OCI-LY1 (cell line): ENCODE measurements around the gene ZP2.
"Not testable (repeated sequence)": the region's sequence is repeated elsewhere in the genome, so short reads cannot be mapped to it uniquely, and the experiment has no call there.

Experiments
- H2AFZ ChIP-seq: fragments of 200-600 bp; sonication (generic), shearing (Covaris generic); 2 replicates; pipeline ENCODE4 v1.6.0; 2014; ENCODE audit warnings: antibody characterized with exemption, mild to moderate bottlenecking, low read length
- H3F3A ChIP-seq: fragments of 200-600 bp; sonication (generic), shearing (Covaris generic); 2 replicates; pipeline ENCODE4 v1.6.0; 2014; ENCODE audit warnings: mild to moderate bottlenecking, antibody characterized with exemption, low read length, moderate library complexity; ENCODE audit not compliant: insufficient read depth
- H3K27ac ChIP-seq: fragments of 200-600 bp; sonication (generic); 2 replicates; pipeline ENCODE4 v1.5.1; 2014; ENCODE audit warnings: low read length, mixed run types, mild to moderate bottlenecking, low read depth; ENCODE audit not compliant: poor library complexity, severe bottlenecking
- H3K27me3 ChIP-seq: fragments of 200-600 bp; sonication (generic); 2 replicates; pipeline ENCODE4 v1.6.0; 2014; ENCODE audit warnings: antibody characterized with exemption, mild to moderate bottlenecking, low read length, moderate library complexity; ENCODE audit not compliant: insufficient read depth
- H3K36me3 ChIP-seq: fragments of 200-600 bp; sonication (generic); 2 replicates; pipeline ENCODE4 v1.6.1; 2014; ENCODE audit warnings: mild to moderate bottlenecking, antibody characterized with exemption, low read length, moderate library complexity, mixed read lengths; ENCODE audit not compliant: insufficient read depth
- H3K4me1 ChIP-seq: fragments of 200-600 bp; sonication (generic); 2 replicates; pipeline ENCODE4 v1.5.1; 2014; ENCODE audit warnings: mild to moderate bottlenecking, low read length, moderate library complexity; ENCODE audit not compliant: insufficient read depth, severe bottlenecking
- H3K4me2 ChIP-seq: fragments of 200-600 bp; sonication (generic), shearing (Covaris generic); 2 replicates; pipeline ENCODE4 v1.6.1; 2014; ENCODE audit warnings: low read length
- H3K4me3 ChIP-seq: fragments of 200-600 bp; sonication (generic); 2 replicates; pipeline ENCODE4 v1.5.1; 2014; ENCODE audit warnings: low read length, low read depth, mild to moderate bottlenecking, mixed read lengths; ENCODE audit not compliant: poor library complexity, severe bottlenecking
- H3K79me2 ChIP-seq: fragments of 200-600 bp; shearing (Covaris generic); 2 replicates; pipeline ENCODE4 v1.6.1; 2016; ENCODE audit warnings: mixed run types, low read length, mixed read lengths; ENCODE audit not compliant: insufficient read depth
- H3K9ac ChIP-seq: fragments of 200-600 bp; sonication (generic), shearing (Covaris generic); 2 replicates; pipeline ENCODE4 v1.6.1; 2014; ENCODE audit warnings: mild to moderate bottlenecking, low read length, mixed read lengths
- H3K9me2 ChIP-seq: fragments of 200-600 bp; sonication (generic), shearing (Covaris generic); 2 replicates; pipeline ENCODE4 v1.6.1; 2014; ENCODE audit warnings: low read depth, mild to moderate bottlenecking, low read length, mixed read lengths
- H3K9me3 ChIP-seq: fragments of 200-600 bp; shearing (Covaris generic); 2 replicates; pipeline ENCODE4 v1.6.1; 2014; ENCODE audit warnings: low read length, mixed read lengths
- H4K20me1 ChIP-seq: fragments of 200-600 bp; sonication (generic), shearing (Covaris generic); 2 replicates; pipeline ENCODE4 v1.6.0; 2016; ENCODE audit warnings: mild to moderate bottlenecking, low read length; ENCODE audit not compliant: insufficient read depth
- EZH2 ChIP-seq: fragments of 200-600 bp; sonication (generic), shearing (Covaris generic); IDR thresholded peaks from 2 replicates; pipeline ENCODE4 v1.8.0; 2017; ENCODE audit warnings: borderline replicate concordance, mixed run types, mild to moderate bottlenecking, antibody characterized with exemption, low read length, moderate library complexity, mixed read lengths
- TF ChIP-seq, protein P1 (sequence below): fragments of 200-600 bp; sonication (generic), shearing (Covaris generic); IDR thresholded peaks from 2 replicates; pipeline ENCODE4 v1.5.1; 2017; ENCODE audit warnings: mild to moderate bottlenecking, antibody characterized with exemption, low read length, moderate library complexity, mixed read lengths

The ZP2 gene

GRCh38 chr16:21197621-21198020 lies 13.8 kb downstream of the ZP2 start:
- no peak overlapping the region for H2AFZ ChIP-seq
- no peaks in the 10 kb centered on the region for H3K9me3 ChIP-seq
- H4K20me1 ChIP-seq: no peaks in the 10 kb centered on the region
- no peaks in the 10 kb centered on the region for H3K79me2 ChIP-seq
- H3K27ac ChIP-seq: no peak overlapping the region
- no peaks in the 10 kb centered on the region for H3F3A ChIP-seq
- H3K4me1 ChIP-seq: no peaks in the 10 kb centered on the region
- H3K27me3 ChIP-seq: no peaks in the 10 kb centered on the region; the same call in 1 of the 2 replicates
- H3K9ac ChIP-seq: no peak overlapping the region
- no peak overlapping the region for H3K4me3 ChIP-seq
- no peaks in the 10 kb centered on the region for H3K36me3 ChIP-seq
- H3K9me2 ChIP-seq: no peaks in the 10 kb centered on the region
- H3K4me2 ChIP-seq: no peak overlapping the region
- TF ChIP-seq, protein P1, sequence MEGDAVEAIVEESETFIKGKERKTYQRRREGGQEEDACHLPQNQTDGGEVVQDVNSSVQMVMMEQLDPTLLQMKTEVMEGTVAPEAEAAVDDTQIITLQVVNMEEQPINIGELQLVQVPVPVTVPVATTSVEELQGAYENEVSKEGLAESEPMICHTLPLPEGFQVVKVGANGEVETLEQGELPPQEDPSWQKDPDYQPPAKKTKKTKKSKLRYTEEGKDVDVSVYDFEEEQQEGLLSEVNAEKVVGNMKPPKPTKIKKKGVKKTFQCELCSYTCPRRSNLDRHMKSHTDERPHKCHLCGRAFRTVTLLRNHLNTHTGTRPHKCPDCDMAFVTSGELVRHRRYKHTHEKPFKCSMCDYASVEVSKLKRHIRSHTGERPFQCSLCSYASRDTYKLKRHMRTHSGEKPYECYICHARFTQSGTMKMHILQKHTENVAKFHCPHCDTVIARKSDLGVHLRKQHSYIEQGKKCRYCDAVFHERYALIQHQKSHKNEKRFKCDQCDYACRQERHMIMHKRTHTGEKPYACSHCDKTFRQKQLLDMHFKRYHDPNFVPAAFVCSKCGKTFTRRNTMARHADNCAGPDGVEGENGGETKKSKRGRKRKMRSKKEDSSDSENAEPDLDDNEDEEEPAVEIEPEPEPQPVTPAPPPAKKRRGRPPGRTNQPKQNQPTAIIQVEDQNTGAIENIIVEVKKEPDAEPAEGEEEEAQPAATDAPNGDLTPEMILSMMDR: no peak
- no peak for TF ChIP-seq EZH2

GRCh38 chr16:21197112-21197511 lies 14.3 kb downstream of the ZP2 start:
- Histone ChIP-seq H3K27ac (no peak overlapping the region), H3K4me2 (no peak overlapping the region), H3K9ac (no peak overlapping the region), H3K27me3 (no peaks in the 10 kb centered on the region; the same call in 1 of the 2 replicates), H3K4me3 (no peak overlapping the region), H3K36me3 (no peaks in the 10 kb centered on the region), H3F3A (no peaks in the 10 kb centered on the region), H3K79me2 (no peaks in the 10 kb centered on the region), H4K20me1 (no peaks in the 10 kb centered on the region), H3K4me1 (no peaks in the 10 kb centered on the region), H3K9me3 (peaks cover 1% of the 10 kb centered on the region; the same call in 1 of the 2 replicates), H2AFZ (no peak overlapping the region), H3K9me2 (no peaks in the 10 kb centered on the region)
- no peak for TF ChIP-seq EZH2
- TF ChIP-seq, protein P1: no peak

- H3F3A ChIP-seq, H3K4me2 ChIP-seq, H2AFZ ChIP-seq, H3K27ac ChIP-seq, H3K9ac ChIP-seq, H4K20me1 ChIP-seq, H3K4me1 ChIP-seq, H3K9me2 ChIP-seq, H3K27me3 ChIP-seq, H3K36me3 ChIP-seq, H3K79me2 ChIP-seq, H3K4me3 ChIP-seq, H3K9me3 ChIP-seq: not testable (repeated sequence)
Measured at GRCh38 chr16:21195330-21195729, 16.0 kb downstream of the ZP2 start.

- TF ChIP-seq, protein P1: no peak
- no peak for TF ChIP-seq EZH2
- Histone ChIP-seq H3F3A (no peaks in the 10 kb centered on the region), H3K27ac (no peak overlapping the region)
Measured at GRCh38 chr16:21194771-21195301, 16.5 kb downstream of the ZP2 start.

More at GRCh38 chr16:21194771-21195301, 16.5 kb downstream of the ZP2 start:
- Histone ChIP-seq H3K4me1 (no peaks in the 10 kb centered on the region), H3K9ac (no peak overlapping the region), H3K4me2 (no peak overlapping the region), H3K4me3 (no peak overlapping the region), H3K36me3 (no peaks in the 10 kb centered on the region), H3K27me3 (no peaks in the 10 kb centered on the region; the same call in 1 of the 2 replicates), H4K20me1 (no peaks in the 10 kb centered on the region), H2AFZ (no peak overlapping the region), H3K9me2 (no peaks in the 10 kb centered on the region), H3K79me2 (no peaks in the 10 kb centered on the region), H3K9me3 (peaks cover 13% of the 10 kb centered on the region; the same call in 1 of the 2 replicates)
